ENCODE results near the gene ATF6. TPM values are rescaled to one million over a fixed set of nuclear protein-coding genes. Genes with fewer than 3 reads are reported as not detected.

ATF6 gene
- total RNA-seq, 2 donors from 2014 or later, result 14.4 to 19.8 TPM

DNA sequence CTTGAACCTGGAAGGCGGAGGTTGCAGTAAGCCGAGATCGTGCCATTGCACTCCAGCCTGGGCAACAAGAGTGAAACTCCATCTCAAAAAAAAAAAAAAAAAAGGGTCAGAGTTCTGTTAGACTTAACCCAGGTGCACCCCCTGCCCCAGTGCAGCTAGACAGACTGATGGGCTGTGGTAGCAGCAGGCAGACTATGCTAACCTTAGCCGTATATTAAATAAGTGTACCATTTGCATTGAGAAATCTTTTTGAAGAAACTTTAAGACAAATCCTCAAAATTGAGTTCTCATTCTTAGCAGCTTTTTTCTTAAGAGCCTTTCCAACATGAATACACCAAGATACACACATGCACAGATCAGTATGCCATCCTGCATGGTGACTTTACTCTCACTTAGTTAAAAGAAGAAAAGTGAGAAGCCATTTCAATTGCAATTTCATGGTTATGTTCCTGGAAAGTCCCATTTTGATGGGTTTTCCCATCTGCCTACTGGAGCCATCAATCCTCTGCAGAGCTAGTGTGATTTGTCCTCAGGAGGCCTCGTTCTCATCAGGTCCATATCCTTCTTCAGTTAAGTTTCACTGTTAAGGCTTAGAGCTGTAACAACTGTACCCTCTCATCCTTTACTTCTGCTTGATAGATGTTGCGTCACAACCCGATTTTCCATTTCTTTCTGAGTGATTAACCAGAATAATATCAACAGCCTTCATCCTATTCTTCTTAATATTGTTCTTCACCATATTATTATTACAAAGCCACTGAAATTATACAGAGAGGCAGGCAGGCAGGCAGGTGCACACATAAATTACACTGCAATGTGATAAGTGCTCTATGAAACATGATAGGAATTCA, 37.5 kb upstream of the ATF6 start:
- Histone ChIP-seq H3K9me3 (ENCODE audit: control insufficient read depth, low read length) (no peaks in the 10 kb centered on the region), H3K9ac (ENCODE audit: extremely low read depth, low read length, poor library complexity, severe bottlenecking) (no peak overlapping the region), H3K27me3 (ENCODE audit: control insufficient read depth, insufficient read depth, low read length, poor library complexity, severe bottlenecking) (peaks cover 68% of the 10 kb centered on the region), H3K36me3 (ENCODE audit: control insufficient read depth, insufficient read depth, low read length) (no peaks in the 10 kb centered on the region), H3K4me3 (ENCODE audit: low read length) (no peak overlapping the region), H3K27ac (ENCODE audit: low read depth, low read length) (no peak overlapping the region), H3K4me1 (ENCODE audit: control insufficient read depth, insufficient read depth, low read length) (peaks cover 16% of the 10 kb centered on the region)
- Mint-ChIP-seq H3K4me3 (peak overlapping the region; percentile 69), H3K4me1 (peaks cover 33% of the 10 kb centered on the region), H3K9me3 (no peaks in the 10 kb centered on the region), H3K27me3 (ENCODE audit: insufficient read depth) (peaks cover 77% of the 10 kb centered on the region), H3K36me3 (ENCODE audit: low read depth) (no peaks in the 10 kb centered on the region), H3K27ac (no peak overlapping the region)
- no peak for DNase-seq
- WGBS, 2 experiments (ENCODE audit: insufficient coverage in 1 of 2, insufficient read length in 1 of 2), result 60 to 79% methylated on average over 3 to 7 of the region's 7 CpGs
- TF ChIP-seq, protein P1, sequence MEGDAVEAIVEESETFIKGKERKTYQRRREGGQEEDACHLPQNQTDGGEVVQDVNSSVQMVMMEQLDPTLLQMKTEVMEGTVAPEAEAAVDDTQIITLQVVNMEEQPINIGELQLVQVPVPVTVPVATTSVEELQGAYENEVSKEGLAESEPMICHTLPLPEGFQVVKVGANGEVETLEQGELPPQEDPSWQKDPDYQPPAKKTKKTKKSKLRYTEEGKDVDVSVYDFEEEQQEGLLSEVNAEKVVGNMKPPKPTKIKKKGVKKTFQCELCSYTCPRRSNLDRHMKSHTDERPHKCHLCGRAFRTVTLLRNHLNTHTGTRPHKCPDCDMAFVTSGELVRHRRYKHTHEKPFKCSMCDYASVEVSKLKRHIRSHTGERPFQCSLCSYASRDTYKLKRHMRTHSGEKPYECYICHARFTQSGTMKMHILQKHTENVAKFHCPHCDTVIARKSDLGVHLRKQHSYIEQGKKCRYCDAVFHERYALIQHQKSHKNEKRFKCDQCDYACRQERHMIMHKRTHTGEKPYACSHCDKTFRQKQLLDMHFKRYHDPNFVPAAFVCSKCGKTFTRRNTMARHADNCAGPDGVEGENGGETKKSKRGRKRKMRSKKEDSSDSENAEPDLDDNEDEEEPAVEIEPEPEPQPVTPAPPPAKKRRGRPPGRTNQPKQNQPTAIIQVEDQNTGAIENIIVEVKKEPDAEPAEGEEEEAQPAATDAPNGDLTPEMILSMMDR (conservative IDR thresholded peaks at IDR 0.05), result no peak

DNA sequence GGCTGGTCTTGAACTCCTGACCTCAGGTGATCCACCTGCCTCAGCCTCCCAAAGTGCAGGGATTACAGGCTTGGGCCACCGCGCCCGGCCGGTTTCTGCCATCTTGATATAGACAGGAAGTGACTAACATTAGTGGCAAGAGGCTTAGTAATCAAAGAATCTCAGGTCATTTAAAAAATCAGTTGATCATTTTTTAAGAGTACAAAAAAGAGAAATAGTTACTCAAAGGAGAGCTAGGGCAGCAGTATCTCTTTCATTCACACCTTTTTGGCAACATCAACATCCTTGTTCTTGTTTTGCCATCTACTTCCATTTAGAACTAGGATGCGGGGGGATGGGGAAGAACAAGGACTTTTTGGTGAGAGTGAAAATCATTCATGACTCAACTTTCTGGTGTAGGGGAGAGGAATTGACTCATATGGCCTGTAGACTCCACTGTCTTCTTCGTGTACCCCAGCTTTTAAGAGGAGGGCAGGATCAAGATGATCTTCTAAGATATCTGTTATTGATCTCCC, 36.0 kb upstream of the ATF6 start:
- H3K9me3 ChIP-seq (ENCODE audit: control insufficient read depth, low read length), result no peaks in the 10 kb centered on the region
- H3K4me3 ChIP-seq (ENCODE audit: low read length), result no peak overlapping the region
- Mint-ChIP-seq H3K27ac (no peak overlapping the region), H3K4me3 (no peak overlapping the region), H3K36me3 (ENCODE audit: low read depth) (no peaks in the 10 kb centered on the region), H3K9me3 (no peaks in the 10 kb centered on the region), H3K27me3 (ENCODE audit: insufficient read depth) (peaks cover 72% of the 10 kb centered on the region), H3K4me1 (peaks cover 33% of the 10 kb centered on the region)
- H3K27ac ChIP-seq (ENCODE audit: low read depth, low read length), result no peak overlapping the region
- no peak for DNase-seq
- peaks cover 16% of the 10 kb centered on the region for H3K4me1 ChIP-seq (ENCODE audit: control insufficient read depth, insufficient read depth, low read length)
- H3K27me3 ChIP-seq (ENCODE audit: control insufficient read depth, insufficient read depth, low read length, poor library complexity, severe bottlenecking), result peaks cover 61% of the 10 kb centered on the region
- TF ChIP-seq, protein P1 (conservative IDR thresholded peaks at IDR 0.05), result no peak
- no peaks in the 10 kb centered on the region for H3K36me3 ChIP-seq (ENCODE audit: control insufficient read depth, insufficient read depth, low read length)
- H3K9ac ChIP-seq (ENCODE audit: extremely low read depth, low read length, poor library complexity, severe bottlenecking), result no peak overlapping the region
- 92 to 94% methylated on average over 6 of the region's 6 CpGs for WGBS, 2 experiments (ENCODE audit: insufficient coverage in 1 of 2, insufficient read length in 1 of 2)

DNA sequence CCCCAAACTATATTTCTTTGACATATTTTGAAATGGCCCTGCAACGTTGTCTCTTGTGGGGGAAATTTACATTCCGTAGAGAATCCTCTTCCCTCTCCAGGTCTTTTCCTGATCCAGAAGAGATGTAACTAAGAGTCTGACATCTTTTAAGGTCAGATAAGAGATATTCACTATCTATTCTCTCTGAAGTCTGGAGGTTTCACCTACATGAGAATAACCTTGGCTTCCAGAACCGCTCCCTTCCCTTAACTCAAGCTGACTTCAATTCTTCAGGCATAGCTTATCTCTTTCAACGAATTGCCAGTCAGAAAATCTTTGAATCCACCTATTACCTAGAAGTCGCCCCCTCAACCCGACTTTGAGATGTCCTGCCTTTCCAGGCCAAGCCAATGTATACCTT, 34.9 kb upstream of the ATF6 start:
- Mint-ChIP-seq H3K36me3 (ENCODE audit: low read depth) (no peaks in the 10 kb centered on the region), H3K27ac (no peak overlapping the region), H3K27me3 (ENCODE audit: insufficient read depth) (peaks cover 61% of the 10 kb centered on the region), H3K4me3 (no peak overlapping the region), H3K9me3 (no peaks in the 10 kb centered on the region), H3K4me1 (peaks cover 36% of the 10 kb centered on the region)
- H3K27ac ChIP-seq (ENCODE audit: low read depth, low read length), result no peak overlapping the region
- H3K27me3 ChIP-seq (ENCODE audit: control insufficient read depth, insufficient read depth, low read length, poor library complexity, severe bottlenecking), result peaks cover 50% of the 10 kb centered on the region
- no peaks in the 10 kb centered on the region for H3K36me3 ChIP-seq (ENCODE audit: control insufficient read depth, insufficient read depth, low read length)
- DNase-seq, result no peak
- TF ChIP-seq, protein P1 (conservative IDR thresholded peaks at IDR 0.05), result no peak
- H3K9me3 ChIP-seq (ENCODE audit: control insufficient read depth, low read length), result no peaks in the 10 kb centered on the region
- 71 to 100% methylated on average over 2 to 6 of the region's 6 CpGs for WGBS, 2 experiments (ENCODE audit: insufficient coverage in 1 of 2, insufficient read length in 1 of 2)
- no peak overlapping the region for H3K9ac ChIP-seq (ENCODE audit: extremely low read depth, low read length, poor library complexity, severe bottlenecking)
- peaks cover 22% of the 10 kb centered on the region for H3K4me1 ChIP-seq (ENCODE audit: control insufficient read depth, insufficient read depth, low read length)
- no peak overlapping the region for H3K4me3 ChIP-seq (ENCODE audit: low read length)
